H1 (cell line): ENCODE results near the gene IFT74. TPM values are rescaled to one million over a fixed set of nuclear protein-coding genes. Genes with fewer than 3 reads are reported as not detected.

Experiments
- CTBP2 ChIP-seq: IDR thresholded peaks from 2 replicates; pipeline ENCODE4 v1.7.0; 2011; ENCODE audit warnings: borderline replicate concordance, mild to moderate bottlenecking, moderate library complexity, mixed read lengths, low read length; ENCODE audit not compliant: insufficient read depth, insufficient read length
- KDM5A ChIP-seq: fragments of 200-600 bp; IDR thresholded peaks from 2 replicates; pipeline ENCODE4 v1.7.1; 2012; ENCODE audit warnings: mild to moderate bottlenecking, low read length, inconsistent platforms, mixed read lengths
- POLR2A ChIP-seq, 2 experiments: IDR thresholded peaks; 1 replicate in 1 of 2; 2 replicates in 1 of 2; pipeline ENCODE4 v1.6.1; 2011; ENCODE audit warnings: low read depth in 2 of 2, low read length in 2 of 2, mild to moderate bottlenecking in 2 of 2; ENCODE audit errors: control extremely low read depth in 1 of 2
- RNF2 ChIP-seq: fragments of 200-900, 300-1000 bp; sonication (generic); IDR thresholded peaks from 2 replicates; pipeline ENCODE4 v1.7.1; 2016; ENCODE audit warnings: borderline replicate concordance, low read depth, mild to moderate bottlenecking, antibody characterized with exemption, low read length; ENCODE audit not compliant: poor library complexity, severe bottlenecking; ENCODE audit errors: missing control alignments
- SAP30 ChIP-seq: fragments of 300-600 bp; sonication (generic); IDR thresholded peaks from 2 replicates; pipeline ENCODE4 v1.7.1; 2012; ENCODE audit warnings: low read length, moderate library complexity, mild to moderate bottlenecking, inconsistent platforms; ENCODE audit not compliant: insufficient read depth, insufficient replicate concordance
- polyA plus RNA-seq, 7 experiments: library from polyadenylated mRNA; depleted of rRNA in 3 of 7; stranded (reverse) in 5 of 7; unstranded in 2 of 7; fragments of >200 nt in 5 of 7; fragments of 200-250 nt in 2 of 7; gene quantifications; 1 replicate in 5 of 7; 2 replicates in 1 of 7; 4 replicates in 1 of 7; pipeline versions ENCODE4 v1.2.1 to v1.2.3, GENCODE V29; 2011 to 2013; ENCODE audit warnings: missing spikeins in 2 of 7, mixed read lengths in 2 of 7
- total RNA-seq: library from RNA; stranded (reverse); fragmentation: NEBNext Ultra II Directional; extraction: Animal tissue kit (Norgen Biotek cat#: 25700); gene quantifications from 2 replicates; pipeline ENCODE4 v1.2.1, GENCODE V29; 2021

IFT74 gene
- total and polyA plus RNA-seq, 2 of the 8 experiments (the other 6 are each of a cell fraction or from before 2014, with no cell fraction given), result 4.4 to 17.8 TPM

GRCh38 chr9:26939955-26940711 is 16.1 kb upstream of the IFT74 start (continued):
- TF ChIP-seq RNF2 (no peak), CTBP2 (no peak), POLR2A (IDR thresholded peaks at IDR 0.05; ENCODE audit: control extremely low read depth in 1 of 2, low read depth in 2 of 2, low read length in 2 of 2) (no peak), KDM5A (no peak), SAP30 (no peak)
